BJ (cell line): ENCODE results near the gene UCK1. TPM values are rescaled to one million over a fixed set of nuclear protein-coding genes. Genes with fewer than 3 reads are reported as not detected.

Experiments used
- CTCF ChIA-PET: fragments of 350-600 bp; formaldehyde crosslinking; extraction: SDS; loops from one replicate; lab custom pipeline; 2021; ENCODE audit warnings: antibody characterized with exemption, inconsistent platforms; lab: Yijun Ruan, JAX
- POLR2A ChIA-PET: fragments of 300-600 bp; sonication (Branson Sonifier 250); formaldehyde crosslinking; extraction: SDS; loops from one replicate; lab custom pipeline; 2021; ENCODE audit warnings: antibody characterized with exemption; lab: Charles Lee
- DNase-seq: peaks from one replicate; pipeline ENCODE4 v3.0.0-alpha.2; 2011; ENCODE audit warnings: low read depth
- H3K27me3 ChIP-seq: 2 replicates; pipeline ENCODE4 v1.6.0; 2011; ENCODE audit warnings: low read length; ENCODE audit not compliant: control insufficient read depth, insufficient read depth
- H3K36me3 ChIP-seq: 2 replicates; pipeline ENCODE4 v1.5.1; 2011; ENCODE audit warnings: low read length; ENCODE audit not compliant: control insufficient read depth, insufficient read depth
- H3K4me3 ChIP-seq: 2 replicates; pipeline ENCODE4 v1.5.1; 2011; ENCODE audit warnings: low read depth, mild to moderate bottlenecking, control low read depth, low read length
- polyA minus RNA-seq: library from RNA; depleted of rRNA, polyadenylated mRNA; stranded (reverse); fragments of >200 nt; gene quantifications from 2 replicates; pipeline ENCODE4 v1.2.3, GENCODE V29; 2011; rRNA and poly(A)+ RNA removed
- polyA plus RNA-seq: library from polyadenylated mRNA; depleted of rRNA; stranded (reverse); fragments of >200 nt; gene quantifications from 2 replicates; pipeline ENCODE4 v1.2.3, GENCODE V29; 2011; rRNA removed
- TF ChIP-seq, protein P1 (sequence below): IDR thresholded peaks from 2 replicates; pipeline ENCODE4 v1.5.1; 2011; ENCODE audit warnings: low read depth, mild to moderate bottlenecking, control low read depth, inconsistent platforms, low read length, moderate library complexity; ENCODE audit not compliant: insufficient read depth

The UCK1 gene
- 20.1 and 24.9 TPM in 2 replicates for polyA plus RNA-seq
- 13.4 and 13.6 TPM in 2 replicates for polyA minus RNA-seq

DNA sequence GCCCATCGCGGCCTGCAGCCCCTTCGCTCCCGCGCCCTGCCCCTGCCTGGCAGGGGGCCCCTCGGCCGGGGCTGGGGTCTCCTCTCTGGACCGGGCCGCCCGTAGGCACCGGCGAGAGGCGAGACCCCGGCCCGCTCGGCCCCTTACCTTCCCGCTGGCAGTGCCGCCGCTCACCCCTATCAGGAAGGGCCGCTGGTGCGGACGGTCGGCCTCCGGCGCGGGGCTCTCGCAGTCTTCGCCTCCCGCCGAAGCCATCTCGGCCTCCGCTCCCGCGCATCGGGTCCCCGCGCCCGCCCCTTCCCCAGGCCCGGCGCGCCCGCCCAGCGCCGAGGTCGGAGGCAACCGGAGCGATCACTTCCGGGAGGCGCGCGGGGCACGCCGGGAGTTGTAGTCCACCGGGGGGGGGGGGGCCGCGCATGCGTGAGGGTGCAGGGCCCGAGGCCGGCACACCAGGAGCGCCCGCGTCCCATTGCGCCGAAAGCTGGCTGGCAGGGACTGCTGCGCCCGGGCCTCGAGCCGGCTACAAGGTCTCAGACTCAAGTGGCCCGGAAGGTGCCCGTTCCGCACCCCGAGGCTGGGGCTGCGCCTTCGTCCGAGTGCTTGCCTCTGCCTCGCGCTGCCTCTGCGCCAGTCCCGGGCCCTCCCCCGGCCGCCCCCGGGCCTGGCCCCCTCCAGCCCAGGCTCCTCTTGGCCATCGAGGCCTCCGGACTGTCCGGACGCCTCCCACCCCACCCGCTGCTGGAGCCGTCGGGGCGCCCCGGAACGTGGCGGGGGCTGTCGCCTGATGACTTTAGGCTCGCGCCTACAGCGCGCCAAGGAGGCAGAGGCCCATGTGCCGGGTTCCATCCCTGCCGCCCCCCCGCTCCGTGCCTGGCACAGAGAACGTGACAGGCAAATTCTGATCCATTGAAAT, at the start of gene UCK1:
Gene UCK1, minus strand, starts transcription at position 344 of the 913 bp plus-strand sequence. Its CDS starts 89 bp downstream, at position 255.
- Histone ChIP-seq H3K36me3 (peaks cover 17% of the 10 kb centered on the region), H3K4me3 (peak within 1 kb of the TSS; percentile 90), H3K27me3 (no peaks in the 10 kb centered on the region)
- POLR2A ChIA-PET: no interaction called here
- TF ChIP-seq, protein P1, sequence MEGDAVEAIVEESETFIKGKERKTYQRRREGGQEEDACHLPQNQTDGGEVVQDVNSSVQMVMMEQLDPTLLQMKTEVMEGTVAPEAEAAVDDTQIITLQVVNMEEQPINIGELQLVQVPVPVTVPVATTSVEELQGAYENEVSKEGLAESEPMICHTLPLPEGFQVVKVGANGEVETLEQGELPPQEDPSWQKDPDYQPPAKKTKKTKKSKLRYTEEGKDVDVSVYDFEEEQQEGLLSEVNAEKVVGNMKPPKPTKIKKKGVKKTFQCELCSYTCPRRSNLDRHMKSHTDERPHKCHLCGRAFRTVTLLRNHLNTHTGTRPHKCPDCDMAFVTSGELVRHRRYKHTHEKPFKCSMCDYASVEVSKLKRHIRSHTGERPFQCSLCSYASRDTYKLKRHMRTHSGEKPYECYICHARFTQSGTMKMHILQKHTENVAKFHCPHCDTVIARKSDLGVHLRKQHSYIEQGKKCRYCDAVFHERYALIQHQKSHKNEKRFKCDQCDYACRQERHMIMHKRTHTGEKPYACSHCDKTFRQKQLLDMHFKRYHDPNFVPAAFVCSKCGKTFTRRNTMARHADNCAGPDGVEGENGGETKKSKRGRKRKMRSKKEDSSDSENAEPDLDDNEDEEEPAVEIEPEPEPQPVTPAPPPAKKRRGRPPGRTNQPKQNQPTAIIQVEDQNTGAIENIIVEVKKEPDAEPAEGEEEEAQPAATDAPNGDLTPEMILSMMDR: no peak
- CTCF ChIA-PET: no interaction called here
- DNase-seq: no peak

DNA sequence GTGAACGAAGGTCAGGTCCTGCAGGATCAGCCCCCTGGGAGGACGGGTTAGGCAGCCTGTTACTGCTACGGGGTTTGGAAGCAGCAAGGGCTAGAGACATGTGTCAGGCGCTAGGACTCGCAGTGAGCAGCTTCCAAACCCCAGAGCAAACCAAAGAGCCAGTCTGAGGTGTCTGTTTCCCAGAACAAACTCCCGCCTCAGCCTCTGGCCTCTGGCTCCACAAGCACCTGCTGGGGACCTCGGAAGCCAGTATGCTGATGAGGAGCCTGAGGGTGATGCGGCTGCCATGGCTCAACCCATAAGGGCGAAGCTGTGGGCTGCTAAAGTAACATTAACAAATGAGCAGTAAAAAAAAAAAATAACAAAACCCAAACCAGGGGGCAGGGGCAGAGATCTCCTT, 49.3 kb upstream of the UCK1 start:
- no peaks in the 10 kb centered on the region for H3K27me3 ChIP-seq

DNA sequence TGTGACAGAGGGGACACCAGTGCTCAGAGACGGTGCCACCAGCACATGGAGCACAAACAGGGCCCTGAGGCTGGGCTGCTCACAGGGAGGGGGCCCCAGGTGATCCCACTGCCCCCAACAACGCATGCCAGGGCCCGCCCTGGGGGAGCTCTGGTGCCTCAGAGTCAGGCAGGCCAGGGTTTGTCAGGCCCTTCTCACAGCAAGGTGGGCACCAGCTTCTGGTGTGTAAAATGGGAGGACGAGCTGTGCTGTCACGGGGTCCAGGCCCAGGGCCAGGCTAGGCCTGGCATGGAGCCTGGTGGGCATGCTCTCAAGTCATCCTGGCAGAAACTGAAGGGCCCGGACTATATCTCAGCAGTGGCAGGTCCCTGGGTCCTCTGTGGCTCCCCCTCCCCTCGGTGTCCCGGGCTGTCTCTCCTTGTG, 48.7 kb upstream of the UCK1 start:
- ChIA-PET CTCF (interaction anchor here (1.3 kb wide), 1 partner anchor 159 kb away, joined by 4 read pairs; no protein-coding TSS in a partner anchor), POLR2A (interaction anchor here (0.8 kb wide), 1 partner anchor 152 kb away, joined by 7 read pairs; no protein-coding TSS in a partner anchor)
- Histone ChIP-seq H3K4me3 (no peak overlapping the region), H3K36me3 (peaks cover 37% of the 10 kb centered on the region), H3K27me3 (no peaks in the 10 kb centered on the region)
- DNase-seq: no peak
- TF ChIP-seq, protein P1: no peak

More for the DNA sequence above, 49.3 kb upstream of the UCK1 start:
- H3K4me3 ChIP-seq: no peak overlapping the region
- ChIA-PET POLR2A (interaction anchor here (0.8 kb wide), 1 partner anchor 153 kb away, joined by 7 read pairs; no protein-coding TSS in a partner anchor), CTCF (no interaction called here)
- peaks cover 35% of the 10 kb centered on the region for H3K36me3 ChIP-seq
- no peak for DNase-seq
- TF ChIP-seq, protein P1: no peak

DNA sequence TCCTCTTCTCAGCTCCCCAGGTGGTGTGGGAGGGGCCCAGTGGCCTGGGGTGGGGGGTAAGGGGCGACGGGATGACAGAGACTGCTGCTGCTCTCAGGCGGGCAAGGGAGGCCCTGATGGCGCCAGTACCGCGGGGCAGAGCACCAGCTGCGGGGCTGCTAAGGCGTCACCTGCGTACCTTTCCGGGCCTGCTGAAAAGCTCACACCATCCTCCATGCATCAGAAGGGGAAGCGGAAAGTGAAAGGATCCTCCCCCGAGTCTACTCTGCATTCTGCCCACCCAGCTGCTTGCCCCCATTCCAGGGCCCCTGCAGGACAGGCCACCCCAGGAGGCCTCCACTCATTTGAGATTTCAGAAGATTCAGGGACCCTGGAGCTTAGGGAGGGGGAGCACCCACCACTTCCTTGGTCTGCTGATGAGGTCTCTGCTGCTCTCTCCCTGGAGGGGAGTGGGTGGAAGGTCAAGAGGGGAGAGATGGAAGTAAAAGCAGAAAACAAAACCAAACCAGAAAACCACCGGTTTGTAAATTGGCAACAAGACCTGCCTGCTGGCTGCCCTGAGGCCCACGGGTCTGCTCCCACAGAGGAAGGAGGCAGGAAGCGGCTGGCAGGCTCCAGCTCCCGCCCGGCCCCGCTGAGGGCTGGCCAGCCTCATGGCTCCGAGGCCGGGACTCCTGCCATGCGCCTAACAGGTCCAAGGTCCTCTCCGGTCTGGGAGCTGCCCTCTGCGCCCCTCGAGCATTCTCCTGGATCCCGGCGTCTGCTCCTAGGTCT, 47.9 kb upstream of the UCK1 start:
- ChIA-PET CTCF (interaction anchor here (1.3 kb wide), 1 partner anchor 160 kb away, joined by 4 read pairs; no protein-coding TSS in a partner anchor), POLR2A (no interaction called here)
- no peak for DNase-seq
- Histone ChIP-seq H3K4me3 (no peak overlapping the region), H3K27me3 (no peaks in the 10 kb centered on the region), H3K36me3 (peaks cover 33% of the 10 kb centered on the region)
- TF ChIP-seq, protein P1: no peak
